HG02623 (cell line): Measurements from ENCODE around the gene S100A13.
"Not testable (repeated sequence)": the region's sequence is repeated elsewhere in the genome, so short reads cannot be mapped to it uniquely, and the experiment has no call there.

ENCODE experiments used
- ATAC-seq: cut with Tn5 transposase; IDR thresholded peaks from one replicate; pipeline ENCODE4 v1.9.1; 2021; ENCODE audit warnings: moderate library complexity; ENCODE audit not compliant: unreplicated experiment

S100A13 gene

GRCh38 chr1:153648000-153648643 is 20.8 kb upstream of the S100A13 start:
- ATAC-seq, result no peak

GRCh38 chr1:153647346-153647714 is 20.0 kb upstream of the S100A13 start:
- ATAC-seq, result no peak

GRCh38 chr1:153646672-153647345 is 19.5 kb upstream of the S100A13 start:
- ATAC-seq, result no peak

GRCh38 chr1:153643816-153644215 is 16.5 kb upstream of the S100A13 start:
- ATAC-seq, result no peak

GRCh38 chr1:153643100-153643499 is 15.8 kb upstream of the S100A13 start:
- ATAC-seq, result no peak

GRCh38 chr1:153642161-153642560 is 14.9 kb upstream of the S100A13 start:
- ATAC-seq, result no peak

- ATAC-seq, result no peak
Observed at GRCh38 chr1:153640861-153641260, 13.6 kb upstream of the S100A13 start.

GRCh38 chr1:153640213-153640612 is 12.9 kb upstream of the S100A13 start:
- ATAC-seq, result not testable (repeated sequence)

GRCh38 chr1:153639280-153639679 is 12.0 kb upstream of the S100A13 start:
- ATAC-seq, result no peak

GRCh38 chr1:153638261-153638660 is 11.0 kb upstream of the S100A13 start:
- ATAC-seq, result no peak

GRCh38 chr1:153636312-153636711 is 9.0 kb upstream of the S100A13 start:
- no peak for ATAC-seq

- ATAC-seq, result no peak
Observed at GRCh38 chr1:153635872-153636271, 8.6 kb upstream of the S100A13 start.

GRCh38 chr1:153633754-153634665 is 6.7 kb upstream of the S100A13 start, which contains the start of gene CHTOP:
TSS of gene CHTOP (plus strand) at chr1:153634066. CDS start at chr1:153636589, 2,523 bp downstream.
- peak; percentile 84 for ATAC-seq

GRCh38 chr1:153633161-153633753 is 6.0 kb upstream of the S100A13 start:
- no peak for ATAC-seq

GRCh38 chr1:153631047-153632022 is 4.0 kb upstream of the S100A13 start:
- no peak for ATAC-seq

GRCh38 chr1:153630384-153630783 is 3.1 kb upstream of the S100A13 start:
- ATAC-seq, result no peak

GRCh38 chr1:153629971-153630370 is 2.7 kb upstream of the S100A13 start:
- no peak for ATAC-seq

GRCh38 chr1:153629343-153629665 is 2.0 kb upstream of the S100A13 start:
- no peak for ATAC-seq

GRCh38 chr1:153628638-153629342 is 1.5 kb upstream of the S100A13 start:
- ATAC-seq, result no peak
